GM19023 (cell line): ENCODE data around the gene TBX5.
"Not testable (repeated sequence)": the region's sequence is repeated elsewhere in the genome, so short reads cannot be mapped to it uniquely, and the experiment has no call there.

Source experiments
- ATAC-seq: cut with Tn5 transposase; IDR thresholded peaks from one replicate; pipeline ENCODE4 v1.9.1; 2021; ENCODE audit warnings: mild to moderate bottlenecking, moderate library complexity; ENCODE audit not compliant: unreplicated experiment

Gene TBX5

GRCh38 chr12:114392909-114393308, 13.0 kb downstream of the TBX5 start:
- no peak for ATAC-seq

- no peak for ATAC-seq
These were observed 14.9 kb downstream of the TBX5 start for GRCh38 chr12:114391088-114391487.

- no peak for ATAC-seq
These were observed 21.2 kb downstream of the TBX5 start for GRCh38 chr12:114384739-114385138.

GRCh38 chr12:114381177-114381576, 24.8 kb downstream of the TBX5 start:
- no peak for ATAC-seq

- no peak for ATAC-seq
These were observed 34.2 kb downstream of the TBX5 start for GRCh38 chr12:114371733-114372132.

GRCh38 chr12:114371250-114371649, 34.7 kb downstream of the TBX5 start:
- ATAC-seq: no peak

GRCh38 chr12:114368685-114369452, 37.1 kb downstream of the TBX5 start:
- no peak for ATAC-seq

GRCh38 chr12:114361992-114362391, 44.0 kb downstream of the TBX5 start:
- no peak for ATAC-seq

GRCh38 chr12:114361545-114361944, 44.4 kb downstream of the TBX5 start:
- ATAC-seq: no peak

- ATAC-seq: no peak
These were observed 45.5 kb downstream of the TBX5 start for GRCh38 chr12:114360485-114360884.

GRCh38 chr12:114355389-114356088, 50.4 kb downstream of the TBX5 start:
- ATAC-seq: no peak

GRCh38 chr12:114349239-114349638, 56.7 kb downstream of the TBX5 start:
- ATAC-seq: not testable (repeated sequence)

- ATAC-seq: no peak
These were observed 58.1 kb downstream of the TBX5 start for GRCh38 chr12:114347861-114348260.

GRCh38 chr12:114344831-114345230, 61.1 kb downstream of the TBX5 start:
- no peak for ATAC-seq

GRCh38 chr12:114344303-114344663, 61.7 kb downstream of the TBX5 start:
- ATAC-seq: no peak

- ATAC-seq: no peak
These were observed 62.2 kb downstream of the TBX5 start for GRCh38 chr12:114343585-114344302.

GRCh38 chr12:114342656-114343055, 63.3 kb downstream of the TBX5 start:
- no peak for ATAC-seq

GRCh38 chr12:114341635-114342034, 64.3 kb downstream of the TBX5 start:
- no peak for ATAC-seq

- no peak for ATAC-seq
These were observed 65.7 kb downstream of the TBX5 start for GRCh38 chr12:114340231-114340630.

- ATAC-seq: no peak
These were observed 66.3 kb downstream of the TBX5 start for GRCh38 chr12:114339626-114340025.

GRCh38 chr12:114335607-114336006, 70.3 kb downstream of the TBX5 start:
- no peak for ATAC-seq

- ATAC-seq: no peak
These were observed 71.5 kb downstream of the TBX5 start for GRCh38 chr12:114334395-114334794.
